Measurements from ENCODE around the gene ATXN2L. TPM values are rescaled to one million over a fixed set of nuclear protein-coding genes. Genes with fewer than 3 reads are reported as not detected.

ATXN2L gene
- total and polyA plus RNA-seq, 4 donors, result 23.1 to 40.7 (median 32.8) TPM

- Histone ChIP-seq H3K27me3 (ENCODE audit: control insufficient read depth in 4 of 4, insufficient read depth in 4 of 4, low read length in 3 of 4) (no peaks in the 10 kb centered on the region), H3K9ac (ENCODE audit: low read depth in 1 of 2, low read length in 2 of 2) (no peak overlapping the region), H3K4me3 (ENCODE audit: low read depth in 1 of 3, low read length in 3 of 3) (peak overlapping the region; percentile 42 to 79 (median 63)), H3K36me3 (ENCODE audit: control insufficient read depth in 4 of 4, insufficient read depth in 3 of 4, low read depth in 1 of 4, low read length in 3 of 4) (no peaks in the 10 kb centered on the region), H3K4me1 (ENCODE audit: control insufficient read depth in 4 of 4, insufficient read depth in 4 of 4, low read length in 3 of 4) (peaks cover 2 to 12% (median 11%) of the 10 kb centered on the region in 4 donors), H3K27ac (ENCODE audit: low read depth in 1 of 2, low read length in 2 of 2) (no peak overlapping the region), H3K9me3 (ENCODE audit: control insufficient read depth in 4 of 4, low read length in 3 of 4) (no peaks in the 10 kb centered on the region)
- WGBS, result 5% methylated on average over 66 of the region's 66 CpGs
- peak; percentile 86 for DNase-seq (ENCODE audit: low spot score)
- TF ChIP-seq, protein P1, sequence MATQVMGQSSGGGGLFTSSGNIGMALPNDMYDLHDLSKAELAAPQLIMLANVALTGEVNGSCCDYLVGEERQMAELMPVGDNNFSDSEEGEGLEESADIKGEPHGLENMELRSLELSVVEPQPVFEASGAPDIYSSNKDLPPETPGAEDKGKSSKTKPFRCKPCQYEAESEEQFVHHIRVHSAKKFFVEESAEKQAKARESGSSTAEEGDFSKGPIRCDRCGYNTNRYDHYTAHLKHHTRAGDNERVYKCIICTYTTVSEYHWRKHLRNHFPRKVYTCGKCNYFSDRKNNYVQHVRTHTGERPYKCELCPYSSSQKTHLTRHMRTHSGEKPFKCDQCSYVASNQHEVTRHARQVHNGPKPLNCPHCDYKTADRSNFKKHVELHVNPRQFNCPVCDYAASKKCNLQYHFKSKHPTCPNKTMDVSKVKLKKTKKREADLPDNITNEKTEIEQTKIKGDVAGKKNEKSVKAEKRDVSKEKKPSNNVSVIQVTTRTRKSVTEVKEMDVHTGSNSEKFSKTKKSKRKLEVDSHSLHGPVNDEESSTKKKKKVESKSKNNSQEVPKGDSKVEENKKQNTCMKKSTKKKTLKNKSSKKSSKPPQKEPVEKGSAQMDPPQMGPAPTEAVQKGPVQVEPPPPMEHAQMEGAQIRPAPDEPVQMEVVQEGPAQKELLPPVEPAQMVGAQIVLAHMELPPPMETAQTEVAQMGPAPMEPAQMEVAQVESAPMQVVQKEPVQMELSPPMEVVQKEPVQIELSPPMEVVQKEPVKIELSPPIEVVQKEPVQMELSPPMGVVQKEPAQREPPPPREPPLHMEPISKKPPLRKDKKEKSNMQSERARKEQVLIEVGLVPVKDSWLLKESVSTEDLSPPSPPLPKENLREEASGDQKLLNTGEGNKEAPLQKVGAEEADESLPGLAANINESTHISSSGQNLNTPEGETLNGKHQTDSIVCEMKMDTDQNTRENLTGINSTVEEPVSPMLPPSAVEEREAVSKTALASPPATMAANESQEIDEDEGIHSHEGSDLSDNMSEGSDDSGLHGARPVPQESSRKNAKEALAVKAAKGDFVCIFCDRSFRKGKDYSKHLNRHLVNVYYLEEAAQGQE (IDR thresholded peaks at IDR 0.05), result no peak
- peak; percentile 28 for TF ChIP-seq SP1 (IDR thresholded peaks at IDR 0.05)
- peak; percentile 22 for TF ChIP-seq CTCF (IDR thresholded peaks at IDR 0.05; ENCODE audit: low read depth, low read length, missing input control)
- no peak for TF ChIP-seq FOXA2 (IDR thresholded peaks at IDR 0.05)
- no peak for TF ChIP-seq HNF4A (conservative IDR thresholded peaks at IDR 0.05)
- TF ChIP-seq RXRA (IDR thresholded peaks at IDR 0.05), result no peak
Observed at GRCh38 chr16:28879841-28880588, 57.2 kb downstream of the ATXN2L start.

DNA sequence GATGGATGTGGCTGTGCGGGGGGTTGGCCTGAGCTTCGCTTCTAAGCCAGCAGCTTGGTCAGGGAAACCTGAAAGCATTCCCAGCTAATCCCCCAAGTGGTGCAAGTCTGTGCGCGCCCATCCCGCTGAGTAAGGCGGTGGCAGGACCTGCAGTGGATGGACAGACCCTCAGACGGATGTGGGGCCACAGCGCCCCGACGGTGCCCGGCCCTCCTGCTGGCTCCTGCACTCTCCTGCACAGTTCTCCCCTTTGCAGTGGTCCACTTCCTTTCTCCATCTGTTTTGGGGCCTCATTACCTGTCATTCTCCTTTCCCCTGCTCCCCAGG, 57.8 kb downstream of the ATXN2L start:
- 34% methylated on average over 11 of the region's 11 CpGs for WGBS
- Histone ChIP-seq H3K9me3 (ENCODE audit: control insufficient read depth in 4 of 4, low read length in 3 of 4) (no peaks in the 10 kb centered on the region), H3K4me1 (ENCODE audit: control insufficient read depth in 4 of 4, insufficient read depth in 4 of 4, low read length in 3 of 4) (peaks cover 2 to 12% (median 11%) of the 10 kb centered on the region in 4 donors), H3K36me3 (ENCODE audit: control insufficient read depth in 4 of 4, insufficient read depth in 3 of 4, low read depth in 1 of 4, low read length in 3 of 4) (no peaks in the 10 kb centered on the region), H3K9ac (ENCODE audit: low read depth in 1 of 2, low read length in 2 of 2) (no peak overlapping the region), H3K4me3 (ENCODE audit: low read depth in 1 of 3, low read length in 3 of 3) (no peak overlapping the region), H3K27me3 (ENCODE audit: control insufficient read depth in 4 of 4, insufficient read depth in 4 of 4, low read length in 3 of 4) (no peaks in the 10 kb centered on the region), H3K27ac (ENCODE audit: low read depth in 1 of 2, low read length in 2 of 2) (no peak overlapping the region)
- no peak for DNase-seq (ENCODE audit: low spot score)
- TF ChIP-seq YY1 (IDR thresholded peaks at IDR 0.05) (no peak), HNF4A (conservative IDR thresholded peaks at IDR 0.05) (no peak), SP1 (IDR thresholded peaks at IDR 0.05) (no peak)

DNA sequence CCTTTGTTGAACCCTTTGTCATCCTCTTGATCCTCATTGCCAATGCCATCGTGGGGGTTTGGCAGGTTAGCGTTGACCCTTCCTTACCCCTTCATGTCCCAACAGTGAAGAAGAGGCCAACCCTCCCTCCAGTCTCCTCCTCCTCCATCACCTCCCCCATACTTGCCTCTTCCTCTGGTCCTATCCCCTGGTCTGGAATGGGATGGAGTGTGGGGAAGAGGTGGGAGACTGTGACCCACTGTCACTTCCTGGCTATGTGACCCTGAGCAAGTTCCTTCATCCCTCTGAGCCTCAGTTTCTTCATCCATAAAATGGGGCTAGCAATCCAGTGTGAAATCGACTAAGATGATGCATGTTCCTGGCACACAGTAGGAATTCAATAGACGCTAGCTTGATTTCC, 58.2 kb downstream of the ATXN2L start:
- no peaks in the 10 kb centered on the region for H3K27me3 ChIP-seq (ENCODE audit: control insufficient read depth in 4 of 4, insufficient read depth in 4 of 4, low read length in 3 of 4)
- no peaks in the 10 kb centered on the region for H3K36me3 ChIP-seq (ENCODE audit: control insufficient read depth in 4 of 4, insufficient read depth in 3 of 4, low read depth in 1 of 4, low read length in 3 of 4)
- WGBS, result 76% methylated on average over 4 of the region's 4 CpGs
- no peak overlapping the region for H3K27ac ChIP-seq (ENCODE audit: low read depth in 1 of 2, low read length in 2 of 2)
- H3K4me3 ChIP-seq (ENCODE audit: low read depth in 1 of 3, low read length in 3 of 3), result no peak overlapping the region
- no peaks in the 10 kb centered on the region for H3K9me3 ChIP-seq (ENCODE audit: control insufficient read depth in 4 of 4, low read length in 3 of 4)
- no peak overlapping the region for H3K9ac ChIP-seq (ENCODE audit: low read depth in 1 of 2, low read length in 2 of 2)
- DNase-seq (ENCODE audit: low spot score), result no peak
- H3K4me1 ChIP-seq (ENCODE audit: control insufficient read depth in 4 of 4, insufficient read depth in 4 of 4, low read length in 3 of 4), result peaks cover 2 to 12% (median 11%) of the 10 kb centered on the region in 4 donors
- TF ChIP-seq RAD21 (IDR thresholded peaks at IDR 0.05), result no peak
- TF ChIP-seq GABPA (IDR thresholded peaks at IDR 0.05 in 1 of 2, conservative IDR thresholded peaks at IDR 0.05 in 1 of 2), result no peak
- TF ChIP-seq FOXA2 (IDR thresholded peaks at IDR 0.05), result no peak
- TF ChIP-seq FOXA1 (IDR thresholded peaks at IDR 0.05), result no peak
- TF ChIP-seq, protein P1 (IDR thresholded peaks at IDR 0.05), result no peak
- no peak for TF ChIP-seq RXRA (IDR thresholded peaks at IDR 0.05)
- TF ChIP-seq HNF4G (IDR thresholded peaks at IDR 0.05), result no peak
- no peak for TF ChIP-seq EGR1 (IDR thresholded peaks at IDR 0.05; ENCODE audit: low read depth in 2 of 2)
- no peak for TF ChIP-seq ZBTB33 (IDR thresholded peaks at IDR 0.05)
- TF ChIP-seq, protein P2, sequence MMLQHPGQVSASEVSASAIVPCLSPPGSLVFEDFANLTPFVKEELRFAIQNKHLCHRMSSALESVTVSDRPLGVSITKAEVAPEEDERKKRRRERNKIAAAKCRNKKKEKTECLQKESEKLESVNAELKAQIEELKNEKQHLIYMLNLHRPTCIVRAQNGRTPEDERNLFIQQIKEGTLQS (IDR thresholded peaks at IDR 0.05), result no peak

Data from liver (tissue), 9 donors.